H1 (cell line): ENCODE data around the gene SERINC5. TPM values are rescaled to one million over a fixed set of nuclear protein-coding genes. Genes with fewer than 3 reads are reported as not detected.

Experiments
- BCL11A ChIP-seq, 2 experiments: IDR thresholded peaks; one replicate each; pipeline ENCODE4 v1.6.1; 2011; ENCODE audit warnings: low read depth in 2 of 2, low read length in 2 of 2, mild to moderate bottlenecking in 2 of 2
- CTBP2 ChIP-seq: IDR thresholded peaks from 2 replicates; pipeline ENCODE4 v1.7.0; 2011; ENCODE audit warnings: borderline replicate concordance, mild to moderate bottlenecking, moderate library complexity, mixed read lengths, low read length; ENCODE audit not compliant: insufficient read depth, insufficient read length
- FOSL1 ChIP-seq: IDR thresholded peaks from 2 replicates; pipeline ENCODE4 v1.6.1; 2011; ENCODE audit warnings: mild to moderate bottlenecking, low read depth, low read length, moderate library complexity; ENCODE audit not compliant: insufficient read depth
- GTF2F1 ChIP-seq: IDR thresholded peaks from 2 replicates; pipeline ENCODE4 v1.6.1; 2012; ENCODE audit warnings: low read depth, low read length, improper control_type of control experiment, borderline replicate concordance
- HDAC2 ChIP-seq, 2 experiments: fragments of 300-600 bp in 1 of 2; sonication (generic) in 1 of 2; IDR thresholded peaks; 2 replicates each; pipeline ENCODE4 v1.6.1; 2011 to 2012; ENCODE audit warnings: low read depth in 2 of 2, low read length in 2 of 2, mild to moderate bottlenecking in 2 of 2, moderate library complexity in 2 of 2, borderline replicate concordance in 1 of 2, inconsistent platforms in 1 of 2
- NANOG ChIP-seq: IDR thresholded peaks from 2 replicates; pipeline ENCODE4 v1.6.1; 2011; ENCODE audit warnings: low read length, low read depth, mild to moderate bottlenecking, inconsistent platforms; ENCODE audit not compliant: insufficient read depth, poor library complexity, severe bottlenecking
- PHF8 ChIP-seq: fragments of 200-600 bp; sonication (generic); conservative IDR thresholded peaks from 2 replicates; pipeline ENCODE4 v1.7.1; 2012; ENCODE audit warnings: low read depth, mild to moderate bottlenecking, inconsistent platforms, low read length, moderate library complexity
- RFX5 ChIP-seq: IDR thresholded peaks from 2 replicates; pipeline ENCODE4 v1.6.1; 2011; ENCODE audit warnings: low read depth, low read length, improper control_type of control experiment, borderline replicate concordance
- SP1 ChIP-seq: IDR thresholded peaks from 2 replicates; pipeline ENCODE4 v1.6.1; 2011; ENCODE audit warnings: low read depth, low read length
- SP2 ChIP-seq: IDR thresholded peaks from 2 replicates; pipeline ENCODE4 v1.6.1; 2012; ENCODE audit warnings: mild to moderate bottlenecking, low read length, inconsistent platforms
- polyA plus RNA-seq, 7 experiments: library from polyadenylated mRNA; depleted of rRNA in 3 of 7; stranded (reverse) in 5 of 7; unstranded in 2 of 7; fragments of >200 nt in 5 of 7; fragments of 200-250 nt in 2 of 7; gene quantifications; 1 replicate in 5 of 7; 2 replicates in 1 of 7; 4 replicates in 1 of 7; pipeline versions ENCODE4 v1.2.1 to v1.2.3, GENCODE V29; 2011 to 2013; ENCODE audit warnings: missing spikeins in 2 of 7, mixed read lengths in 2 of 7
- total RNA-seq: library from RNA; stranded (reverse); fragmentation: NEBNext Ultra II Directional; extraction: Animal tissue kit (Norgen Biotek cat#: 25700); gene quantifications from 2 replicates; pipeline ENCODE4 v1.2.1, GENCODE V29; 2021

Gene SERINC5
- total and polyA plus RNA-seq, 2 of the 8 experiments (the other 6 are each of a cell fraction or from before 2014, with no cell fraction given): 32.2 to 149 TPM

DNA sequence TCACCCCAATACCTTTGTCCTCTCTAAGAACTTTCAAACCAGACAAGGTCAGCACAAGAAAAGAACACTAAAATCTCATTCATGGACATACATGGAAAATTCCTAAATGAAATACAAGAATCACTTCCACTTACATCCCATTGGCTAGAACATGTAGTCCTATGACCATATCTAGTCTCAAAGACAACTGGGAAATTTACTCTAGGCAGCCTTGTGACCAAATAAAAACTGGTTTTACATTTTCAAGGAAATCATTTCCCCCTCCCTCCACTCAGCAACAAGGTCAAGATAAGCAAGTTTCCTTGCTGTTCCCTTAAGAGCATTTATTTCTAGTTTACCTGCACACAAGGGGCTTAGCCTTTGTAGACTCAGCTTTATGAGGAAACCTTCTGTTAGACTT is 20.3 kb upstream of the SERINC5 start (continued):
- TF ChIP-seq PHF8: no peak
- TF ChIP-seq SP2: no peak
- no peak for TF ChIP-seq HDAC2 (IDR thresholded peaks at IDR 0.05; ENCODE audit: borderline replicate concordance in 1 of 2, low read depth in 2 of 2, low read length in 2 of 2)
- TF ChIP-seq FOSL1: no peak
- no peak for TF ChIP-seq SP1
- TF ChIP-seq CTBP2: no peak
- no peak for TF ChIP-seq GTF2F1
- no peak for TF ChIP-seq NANOG
- no peak for TF ChIP-seq BCL11A (IDR thresholded peaks at IDR 0.05; ENCODE audit: low read depth in 2 of 2, low read length in 2 of 2)
- TF ChIP-seq RFX5: no peak
